Spleen (tissue), 7 donors: ENCODE data around the gene HCFC1R1.
A peak's percentile ranks its signal among the peaks of the same experiment; 100 is the strongest.

Source experiments
- POLR2A ChIP-seq, 3 donors: fragments of 450-650 bp; IDR thresholded peaks; one replicate each; pipeline ENCODE4 v1.5.1; 2017; ENCODE audit warnings: antibody characterized with exemption in 3 of 3, mild to moderate bottlenecking in 1 of 3
- POLR2AphosphoS5 ChIP-seq, 3 donors: sonication (generic); formaldehyde crosslinking; IDR thresholded peaks; one replicate each; pipeline ENCODE4 v1.5.1; 2017; ENCODE audit warnings: antibody characterized with exemption in 3 of 3
- TF ChIP-seq, protein P1 (sequence below), 11 experiments: fragments of 200-600 bp in 7 of 11; fragments of 450-650 bp in 4 of 11; sonication (generic) in 4 of 11; IDR thresholded peaks in 8 of 11; conservative IDR thresholded peaks in 3 of 11; 1 replicate in 7 of 11; 2 replicates in 4 of 11; pipeline versions ENCODE4 v1.4.0 to v1.8.0; 2016 to 2021; ENCODE audit warnings: antibody characterized with exemption in 11 of 11, inconsistent platforms in 4 of 11, mild to moderate bottlenecking in 1 of 11
- donor health status: DM: no; HTN: no; CAD: no; lungs with moderate emphysema.
- donor health status: DM: no; HTN: no; CAD: no.
- donor health status: DM: no; HTN: no; CAD: no.

DNA sequence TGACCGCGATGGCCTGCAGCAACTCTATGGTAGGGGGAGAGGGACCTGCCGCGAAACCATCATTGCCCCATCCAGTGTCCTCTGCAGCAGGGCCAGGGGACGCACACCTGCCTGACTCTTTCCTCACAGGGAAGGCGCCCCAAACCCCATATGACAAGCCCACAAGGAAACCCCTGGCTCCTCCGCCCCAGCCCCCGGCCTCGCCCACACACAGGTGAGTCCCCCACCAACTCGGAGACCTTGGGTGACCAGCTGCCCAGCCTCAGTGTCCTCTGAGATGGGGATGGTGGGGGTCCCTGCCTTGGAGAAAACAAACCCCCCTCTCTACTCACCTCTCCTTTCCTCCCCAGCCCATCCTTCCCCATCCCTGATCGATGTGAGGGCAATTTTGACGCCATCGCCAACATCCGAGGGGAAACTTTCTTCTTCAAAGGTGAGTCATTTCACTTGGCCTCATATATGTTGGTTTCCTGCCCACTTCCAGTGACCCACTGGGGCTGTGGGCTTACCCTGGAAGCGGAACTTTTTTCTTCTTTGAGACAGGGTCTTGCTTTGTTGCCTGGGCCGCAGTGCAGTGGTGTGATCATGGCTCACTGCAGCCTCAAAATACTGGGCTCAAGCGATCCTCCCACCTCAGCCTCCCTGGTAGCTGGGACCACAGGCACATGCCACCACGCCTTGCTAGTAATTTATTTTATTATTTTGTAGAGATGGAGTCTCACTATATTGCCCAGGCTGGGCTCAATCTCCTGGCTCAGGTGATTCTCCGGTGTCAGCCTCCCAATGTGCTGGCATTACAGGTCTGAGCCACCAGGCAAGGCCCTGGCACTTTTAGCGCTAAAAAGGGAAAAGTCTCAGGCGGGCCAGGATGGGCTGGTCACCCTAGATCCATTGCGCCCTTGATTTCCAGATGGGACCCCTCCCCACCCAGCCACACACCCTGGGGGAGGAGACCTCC is 33.7 kb upstream of the HCFC1R1 start:
- TF ChIP-seq, protein P1, sequence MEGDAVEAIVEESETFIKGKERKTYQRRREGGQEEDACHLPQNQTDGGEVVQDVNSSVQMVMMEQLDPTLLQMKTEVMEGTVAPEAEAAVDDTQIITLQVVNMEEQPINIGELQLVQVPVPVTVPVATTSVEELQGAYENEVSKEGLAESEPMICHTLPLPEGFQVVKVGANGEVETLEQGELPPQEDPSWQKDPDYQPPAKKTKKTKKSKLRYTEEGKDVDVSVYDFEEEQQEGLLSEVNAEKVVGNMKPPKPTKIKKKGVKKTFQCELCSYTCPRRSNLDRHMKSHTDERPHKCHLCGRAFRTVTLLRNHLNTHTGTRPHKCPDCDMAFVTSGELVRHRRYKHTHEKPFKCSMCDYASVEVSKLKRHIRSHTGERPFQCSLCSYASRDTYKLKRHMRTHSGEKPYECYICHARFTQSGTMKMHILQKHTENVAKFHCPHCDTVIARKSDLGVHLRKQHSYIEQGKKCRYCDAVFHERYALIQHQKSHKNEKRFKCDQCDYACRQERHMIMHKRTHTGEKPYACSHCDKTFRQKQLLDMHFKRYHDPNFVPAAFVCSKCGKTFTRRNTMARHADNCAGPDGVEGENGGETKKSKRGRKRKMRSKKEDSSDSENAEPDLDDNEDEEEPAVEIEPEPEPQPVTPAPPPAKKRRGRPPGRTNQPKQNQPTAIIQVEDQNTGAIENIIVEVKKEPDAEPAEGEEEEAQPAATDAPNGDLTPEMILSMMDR (IDR thresholded peaks at IDR 0.05 in 8 of 11, conservative IDR thresholded peaks at IDR 0.05 in 3 of 11): no peak
- TF ChIP-seq POLR2AphosphoS5 (IDR thresholded peaks at IDR 0.05) (peak in 1 of 3 donors; percentile 31), POLR2A (IDR thresholded peaks at IDR 0.05) (no peak)
